HL-60/S4 treated with retinoic acid at 250 ng/mL for 4 days and 3 days (cell line): Measurements from ENCODE around the gene EHD2.
"Not testable (repeated sequence)": the region's sequence is repeated elsewhere in the genome, so short reads cannot be mapped to it uniquely, and the experiment has no call there.

Experiments used
- in situ Hi-C: fragments of 300-500 bp; cut with MboI; formaldehyde crosslinking; loops from 2 replicates; pipeline ENCODE4 v1.7.0; 2022; ENCODE audit warnings: low sequenced_read_pairs

EHD2 gene

DNA sequence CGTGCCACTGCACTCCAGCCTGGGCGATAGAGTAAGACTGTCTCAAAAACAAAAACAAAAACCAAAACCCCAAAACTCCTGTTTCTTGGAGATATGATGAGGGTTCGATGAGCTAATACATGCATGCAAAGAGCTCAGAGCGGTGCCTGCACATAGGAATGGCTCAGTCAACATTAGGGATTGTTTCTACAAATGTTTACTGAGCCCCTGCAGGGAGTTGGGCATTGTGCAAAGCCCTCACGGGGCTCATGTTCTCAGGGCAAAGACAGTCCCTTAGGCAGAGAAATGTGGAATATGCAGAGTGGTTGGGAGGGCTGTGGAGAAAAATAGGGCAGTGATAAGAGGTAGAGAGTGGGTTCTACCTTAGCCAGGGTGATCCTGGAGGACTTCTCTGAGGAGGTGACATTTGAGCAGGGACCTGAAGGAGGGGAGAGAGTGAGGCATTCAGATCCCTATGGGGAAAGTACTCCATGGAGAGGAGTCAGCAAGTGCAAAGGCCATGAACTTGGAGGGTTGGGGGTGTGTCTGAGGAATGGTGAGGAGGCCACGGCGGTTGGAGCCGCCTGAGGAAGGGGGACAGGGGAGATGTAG lies 1.5 kb upstream of the EHD2 start:
- in situ Hi-C loops, result loop anchor here (25.0 kb wide), 1 partner anchor 424 kb away; no protein-coding TSS in a partner anchor

DNA sequence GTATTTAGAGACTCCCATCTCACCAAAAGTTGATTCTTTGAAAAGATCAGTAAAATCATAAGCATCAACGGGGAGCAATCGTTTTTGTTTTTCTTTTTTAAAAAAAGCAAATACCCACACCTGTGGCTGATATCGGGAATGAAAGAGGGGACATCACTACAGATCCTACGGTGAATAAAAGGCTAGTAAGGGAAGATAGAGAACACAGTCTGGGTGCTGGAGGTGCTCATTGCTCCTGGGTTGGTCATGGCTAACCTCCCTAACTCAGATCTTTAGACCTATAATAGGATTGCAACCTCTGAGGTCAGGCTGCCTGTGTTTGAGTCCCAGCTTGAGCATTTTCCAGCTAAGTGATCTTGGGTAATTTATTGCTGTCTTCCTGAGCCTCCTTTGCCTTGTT lies 1.1 kb downstream of the EHD2 start:
- in situ Hi-C loops, result loop anchor here (25.0 kb wide), 1 partner anchor 427 kb away; no protein-coding TSS in a partner anchor

DNA sequence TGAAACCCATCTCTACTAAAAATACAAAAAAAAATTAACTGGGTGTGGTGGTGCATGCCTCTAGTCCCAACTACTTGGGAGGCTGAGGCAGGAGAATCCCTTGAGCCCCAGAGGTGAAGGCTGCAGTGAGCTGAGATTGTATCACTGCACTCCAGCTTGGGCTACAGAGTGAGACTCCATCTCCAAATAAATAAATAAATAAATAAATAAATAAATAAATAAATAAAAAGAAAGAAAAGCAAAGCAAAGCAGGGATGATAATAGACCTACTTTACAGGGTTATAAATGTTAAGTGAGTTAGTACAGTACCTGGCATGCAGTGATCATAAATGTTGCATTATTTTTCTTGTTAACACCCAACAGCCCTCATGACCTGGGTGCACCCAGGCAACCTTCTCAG lies 1.6 kb downstream of the EHD2 start:
- in situ Hi-C loops, result loop anchor here (25.0 kb wide), 1 partner anchor 428 kb away; no protein-coding TSS in a partner anchor

DNA sequence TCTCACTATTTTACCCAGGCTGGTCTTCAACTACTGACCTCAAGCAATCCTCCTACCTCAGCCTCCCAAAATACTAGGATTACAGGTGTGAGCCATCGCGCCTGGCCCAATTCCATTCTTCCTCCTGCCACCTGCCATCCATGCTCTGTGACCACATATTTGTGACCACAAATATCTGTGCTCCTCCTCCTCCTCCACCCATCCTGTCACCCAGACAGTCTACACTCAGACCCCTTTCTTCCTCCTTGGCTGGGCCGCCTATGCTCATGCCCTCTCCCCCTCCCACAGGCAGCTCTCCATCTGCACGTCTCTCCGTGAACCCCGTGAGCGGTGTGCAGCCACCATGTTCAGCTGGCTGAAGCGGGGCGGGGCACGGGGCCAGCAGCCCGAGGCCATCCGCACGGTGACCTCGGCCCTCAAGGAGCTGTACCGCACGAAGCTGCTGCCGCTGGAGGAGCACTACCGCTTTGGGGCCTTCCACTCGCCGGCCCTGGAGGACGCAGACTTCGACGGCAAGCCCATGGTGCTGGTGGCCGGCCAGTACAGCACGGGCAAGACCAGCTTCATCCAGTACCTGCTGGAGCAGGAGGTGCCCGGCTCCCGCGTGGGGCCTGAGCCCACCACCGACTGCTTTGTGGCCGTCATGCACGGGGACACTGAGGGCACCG lies 3.2 kb downstream of the EHD2 start:
- in situ Hi-C loops, result loop anchor here (25.0 kb wide), 1 partner anchor 429 kb away; no protein-coding TSS in a partner anchor

DNA sequence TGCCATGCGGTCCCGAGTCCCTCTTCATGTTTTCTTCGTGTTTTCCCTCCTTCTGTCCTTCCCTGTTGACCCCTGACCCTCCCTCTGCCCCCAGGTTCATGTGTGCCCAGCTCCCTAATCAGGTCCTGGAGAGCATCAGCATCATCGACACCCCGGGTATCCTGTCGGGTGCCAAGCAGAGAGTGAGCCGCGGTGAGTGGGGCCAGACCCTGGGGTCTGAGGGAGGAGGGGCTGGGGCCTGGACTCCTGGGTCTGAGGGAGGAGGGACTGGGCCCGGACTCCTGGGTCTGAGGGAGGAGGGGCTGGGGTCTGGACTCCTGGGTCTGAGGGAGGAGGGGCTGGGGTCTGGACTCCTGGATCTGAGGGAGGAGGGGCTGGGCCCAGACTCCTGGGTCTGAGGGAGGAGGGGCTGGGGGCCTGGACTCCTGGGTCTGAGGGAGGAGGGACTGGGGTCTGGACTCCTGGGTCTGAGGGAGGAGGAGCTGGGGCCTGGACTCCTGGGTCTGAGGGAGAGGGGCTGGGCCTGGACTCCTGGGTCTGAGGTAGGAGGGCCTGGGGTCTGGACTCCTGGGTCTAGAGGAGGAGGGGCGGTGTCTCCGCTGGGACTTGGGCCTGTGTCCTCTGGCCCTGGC lies 5.3 kb downstream of the EHD2 start:
- in situ Hi-C loops, result loop anchor here (25.0 kb wide), 1 partner anchor 431 kb away; no protein-coding TSS in a partner anchor

DNA sequence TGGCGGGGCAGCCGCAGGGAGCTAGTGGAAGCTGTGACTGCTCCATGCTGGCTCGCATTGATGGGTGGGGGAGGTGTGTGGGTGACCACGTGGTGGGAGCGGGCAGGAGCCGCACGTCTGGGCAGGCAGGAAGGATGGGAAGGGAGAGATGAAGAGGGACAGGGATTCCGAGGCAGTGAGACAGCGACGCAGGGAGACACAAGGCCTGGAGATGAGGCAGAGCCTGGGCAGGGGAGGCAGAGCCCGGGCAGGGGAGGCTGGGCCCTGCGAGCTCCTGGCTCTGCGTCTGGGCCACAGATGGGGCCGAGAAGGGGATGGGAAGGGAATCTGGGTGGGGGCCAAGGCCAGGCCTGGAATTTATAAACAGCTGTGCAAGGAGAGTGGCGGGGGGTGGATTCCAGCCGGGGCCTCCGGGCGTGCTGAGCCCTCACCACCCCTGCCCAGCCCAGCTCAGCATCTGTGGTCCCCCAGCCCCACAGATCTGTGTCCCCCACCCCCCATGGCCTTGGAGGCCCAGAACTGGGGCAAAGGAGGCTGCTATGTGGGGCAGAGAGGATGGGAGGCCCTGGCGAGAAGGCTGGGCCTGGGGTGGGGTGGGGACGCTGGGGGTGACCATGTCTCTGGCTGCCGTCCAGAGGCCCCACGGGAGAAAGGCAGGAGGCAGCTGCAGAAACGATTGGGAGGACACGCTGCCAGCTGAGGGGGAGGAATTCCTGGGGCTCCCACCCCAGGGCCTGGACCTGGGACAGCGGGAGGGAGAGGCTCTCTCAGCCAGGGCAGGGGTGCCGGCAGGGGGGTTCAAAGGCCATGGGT lies 6.0 kb downstream of the EHD2 start:
- in situ Hi-C loops, result loop anchor here (25.0 kb wide), 1 partner anchor 432 kb away; no protein-coding TSS in a partner anchor

DNA sequence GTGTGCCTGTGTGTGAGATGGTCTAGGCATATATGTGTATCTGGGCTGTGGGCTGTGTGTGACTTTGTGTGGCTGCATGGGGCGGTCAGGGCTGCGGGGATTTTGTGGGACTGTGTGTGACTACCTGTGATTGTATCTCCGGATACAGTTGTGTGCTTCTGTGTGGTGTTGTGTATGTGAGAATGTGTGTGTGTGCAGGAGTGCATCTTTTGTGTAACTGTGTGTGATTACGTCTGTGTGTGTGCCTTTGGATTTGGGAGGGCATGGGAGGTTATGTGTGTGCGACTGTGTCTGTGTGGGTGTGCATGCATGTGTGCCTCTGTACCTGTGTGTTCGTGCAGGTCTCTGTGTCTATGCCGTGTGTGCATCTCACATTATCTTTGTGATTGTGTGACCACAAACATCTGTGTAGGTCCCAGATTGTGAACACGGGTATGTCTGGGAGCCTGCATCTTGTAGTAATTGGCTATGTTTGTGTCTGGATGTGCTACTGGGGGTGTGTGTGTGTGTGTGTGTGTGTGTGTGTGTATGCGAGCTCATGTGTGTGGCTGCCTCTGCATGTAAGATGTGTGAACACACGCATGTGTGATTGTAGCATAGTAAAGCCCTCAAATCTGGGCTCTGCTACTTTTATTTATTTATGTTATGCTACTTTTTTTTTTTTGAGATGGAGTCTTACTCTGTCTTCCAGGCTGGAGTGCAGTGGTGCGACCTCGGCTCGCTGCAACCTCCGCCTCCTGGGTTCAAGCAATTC lies 7.6 kb downstream of the EHD2 start:
- in situ Hi-C loops, result loop anchor here (25.0 kb wide), 1 partner anchor 434 kb away; no protein-coding TSS in a partner anchor

DNA sequence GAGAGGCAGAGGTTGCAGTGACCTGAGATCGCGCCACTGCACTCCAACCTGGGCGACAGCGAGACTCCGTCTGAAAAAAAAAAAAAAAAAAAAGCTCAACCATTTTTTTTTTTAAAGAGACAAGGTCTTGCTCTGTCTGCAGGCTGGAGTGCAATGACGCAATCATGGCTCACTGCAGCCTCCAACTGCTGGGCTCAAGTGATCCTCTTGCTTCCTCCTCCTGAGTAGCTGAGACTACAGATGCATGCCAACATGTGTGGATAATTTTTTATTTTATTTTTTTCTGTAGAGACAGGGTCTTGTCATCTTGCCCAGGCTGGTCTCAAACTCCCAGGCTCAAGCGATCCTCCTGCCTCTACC lies 10.3 kb downstream of the EHD2 start:
- in situ Hi-C loops, result loop anchor here (25.0 kb wide), 1 partner anchor 436 kb away; no protein-coding TSS in a partner anchor

DNA sequence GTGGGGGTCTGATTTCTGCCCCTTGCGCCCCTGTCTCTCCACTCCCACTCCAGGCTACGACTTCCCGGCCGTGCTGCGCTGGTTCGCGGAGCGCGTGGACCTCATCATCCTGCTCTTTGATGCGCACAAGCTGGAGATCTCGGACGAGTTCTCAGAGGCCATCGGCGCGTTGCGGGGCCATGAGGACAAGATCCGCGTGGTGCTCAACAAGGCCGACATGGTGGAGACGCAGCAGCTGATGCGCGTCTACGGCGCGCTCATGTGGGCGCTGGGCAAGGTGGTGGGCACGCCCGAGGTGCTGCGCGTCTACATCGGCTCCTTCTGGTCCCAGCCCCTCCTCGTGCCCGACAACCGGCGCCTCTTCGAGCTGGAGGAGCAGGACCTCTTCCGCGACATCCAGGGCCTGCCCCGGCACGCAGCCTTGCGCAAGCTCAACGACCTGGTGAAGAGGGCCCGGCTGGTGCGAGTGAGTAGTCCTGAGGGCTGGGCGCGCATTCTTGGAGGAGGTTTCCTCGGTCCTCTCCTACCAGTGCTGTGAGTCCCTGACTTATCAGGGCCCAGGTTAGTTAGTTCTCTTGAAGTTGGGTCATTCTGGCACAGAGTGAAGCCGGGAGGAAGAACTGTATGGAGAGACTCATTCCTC lies 12.7 kb downstream of the EHD2 start:
- in situ Hi-C loops, result no loop called here

DNA sequence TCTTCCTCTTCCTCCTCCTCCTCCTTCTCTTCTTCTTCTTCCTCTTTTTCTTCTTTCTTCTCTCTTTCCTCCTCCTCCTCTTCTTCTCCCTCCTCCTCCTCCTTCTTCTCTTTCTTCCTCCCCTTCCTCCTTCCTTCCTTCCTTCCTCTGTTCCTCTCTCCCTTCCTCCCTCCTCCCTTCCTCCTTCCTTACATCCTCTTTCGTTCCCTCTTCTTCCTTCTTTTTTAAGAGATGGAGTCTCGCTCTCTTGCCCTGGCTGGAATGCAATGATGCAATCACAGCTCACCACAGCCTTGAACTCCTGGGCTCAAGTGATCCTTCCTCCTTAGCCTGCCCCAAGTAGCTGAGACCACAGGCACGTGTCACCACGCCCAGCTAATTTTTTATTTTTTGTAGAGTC lies 13.2 kb downstream of the EHD2 start:
- in situ Hi-C loops, result no loop called here

DNA sequence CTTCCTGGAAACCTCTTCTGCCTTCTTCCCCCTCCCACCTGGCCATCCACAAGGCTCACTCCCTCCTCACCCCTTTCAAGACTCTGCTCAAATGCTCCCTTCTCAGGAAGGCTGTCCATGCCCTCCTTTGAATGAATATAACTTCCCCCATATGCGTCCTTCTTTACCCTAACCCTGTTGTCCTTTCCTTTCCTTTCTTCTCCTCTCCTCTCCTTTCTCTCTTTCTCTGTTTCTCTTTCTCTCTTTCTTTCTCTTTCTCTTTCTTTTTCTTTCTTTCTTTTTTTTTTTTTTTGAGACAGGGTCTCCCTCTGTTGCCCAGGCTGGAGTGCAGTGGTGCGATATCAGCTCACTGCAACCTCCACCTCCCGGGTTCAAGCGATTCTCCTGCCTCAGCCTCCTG lies 15.1 kb downstream of the EHD2 start:
- in situ Hi-C loops, result not testable (repeated sequence)

DNA sequence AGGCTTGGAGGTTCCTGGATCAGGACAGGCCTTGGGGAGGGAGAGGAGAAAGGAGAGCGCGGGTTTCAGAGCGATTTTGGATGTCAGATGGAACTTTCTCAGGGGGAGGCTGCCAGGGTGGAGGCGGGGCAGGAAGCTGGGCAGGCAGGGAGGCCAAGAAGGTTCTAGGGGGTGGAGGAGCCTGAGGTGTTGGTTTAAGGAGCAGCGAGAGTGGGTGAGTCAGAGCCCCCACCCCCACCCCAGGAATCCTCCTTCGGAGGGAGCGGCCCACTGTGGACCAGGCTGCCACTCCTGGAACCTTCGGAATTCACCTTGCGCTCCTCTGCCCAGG lies 16.2 kb downstream of the EHD2 start:
- in situ Hi-C loops, result no loop called here

DNA sequence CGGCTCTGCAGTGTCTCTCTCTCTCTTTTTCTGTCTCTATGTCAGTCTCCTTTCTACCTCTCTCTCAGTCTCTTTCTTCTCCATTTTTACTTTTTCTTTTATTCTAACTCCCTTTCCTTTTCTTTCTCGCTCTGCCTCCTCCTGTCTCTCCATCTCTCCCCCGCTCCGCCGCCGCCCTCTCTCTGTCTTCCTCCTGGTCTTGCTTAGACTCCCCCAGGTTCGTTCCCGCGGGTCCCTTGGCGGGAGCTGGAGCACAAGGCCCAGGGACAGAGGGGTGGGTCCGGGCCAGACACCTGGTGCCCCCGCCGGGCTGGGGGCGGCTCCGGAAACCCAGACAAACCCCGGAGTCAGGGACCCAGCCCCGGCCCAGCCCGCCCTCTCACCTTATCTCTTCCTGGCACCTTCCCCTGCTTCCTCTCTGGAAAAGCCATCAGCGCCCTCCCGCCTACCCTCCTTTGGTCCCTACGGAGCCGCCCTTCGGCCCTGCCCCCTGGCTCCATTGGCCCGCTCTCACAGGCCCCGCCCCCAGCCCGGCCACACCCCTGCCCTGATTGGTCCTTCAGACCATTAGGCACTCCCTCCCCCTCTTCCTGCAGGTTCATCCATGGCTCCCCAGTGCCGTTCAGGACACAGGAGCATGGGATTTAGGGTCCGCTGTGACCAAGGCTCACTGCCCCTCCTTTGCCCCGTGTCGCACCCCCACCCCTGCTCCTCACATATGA lies 16.7 kb downstream of the EHD2 start:
- in situ Hi-C loops, result no loop called here

DNA sequence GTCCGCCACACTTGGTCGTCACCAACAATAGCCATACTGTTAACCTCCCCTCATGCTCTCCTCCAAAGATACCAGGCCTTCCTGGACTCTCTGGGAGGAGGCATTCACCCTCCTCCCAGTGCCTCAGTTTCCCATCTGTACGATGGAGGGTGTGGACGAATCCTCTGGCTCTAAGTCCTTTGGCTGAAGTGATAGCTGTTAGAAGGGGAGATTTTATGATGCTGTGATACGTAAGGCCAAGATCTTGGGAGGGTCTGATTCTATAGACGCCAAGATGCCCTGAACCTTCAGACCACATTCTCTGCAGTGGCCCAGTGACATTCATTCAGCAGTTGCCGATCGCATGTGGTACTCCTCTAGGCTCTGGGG lies 17.3 kb downstream of the EHD2 start:
- in situ Hi-C loops, result no loop called here

DNA sequence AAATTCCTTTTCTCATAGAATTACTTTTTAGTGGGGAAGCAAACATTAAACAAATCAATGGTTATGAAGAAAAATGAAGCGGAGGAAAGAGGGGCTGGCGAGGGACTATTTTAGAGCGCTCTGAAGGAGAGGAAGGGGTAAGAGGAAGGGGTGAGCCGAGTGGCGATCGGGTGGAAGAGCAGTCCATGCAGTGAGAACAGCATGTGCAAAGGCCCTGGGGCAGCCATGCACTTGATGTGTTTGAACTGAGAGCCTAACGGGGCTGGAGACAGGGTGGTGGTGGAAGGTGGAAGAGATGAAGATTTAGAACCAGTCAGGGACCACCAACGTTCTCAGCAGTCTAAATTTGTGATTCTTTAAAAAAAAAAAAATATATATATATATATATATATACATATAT lies 17.7 kb downstream of the EHD2 start:
- in situ Hi-C loops, result no loop called here

DNA sequence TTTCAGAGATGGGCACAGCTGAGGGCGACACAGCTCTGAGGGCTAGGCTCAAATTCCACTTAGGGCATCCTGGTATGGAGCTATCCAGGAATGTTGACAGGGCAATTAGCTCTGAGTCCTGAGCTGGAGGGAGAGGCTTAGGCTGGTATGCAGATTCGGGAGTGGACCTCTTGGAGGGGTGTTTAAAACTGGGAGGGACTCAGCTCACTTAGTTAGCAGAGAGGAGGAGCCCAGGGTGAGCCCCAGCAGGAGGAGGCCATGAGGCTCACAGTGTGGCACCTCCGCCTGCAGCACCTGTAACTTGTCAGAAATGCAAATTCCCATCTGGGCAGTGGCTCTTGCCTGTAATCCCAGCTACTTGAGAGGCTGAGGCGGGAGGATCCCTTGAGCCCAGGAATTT lies 21.9 kb downstream of the EHD2 start:
- in situ Hi-C loops, result no loop called here

DNA sequence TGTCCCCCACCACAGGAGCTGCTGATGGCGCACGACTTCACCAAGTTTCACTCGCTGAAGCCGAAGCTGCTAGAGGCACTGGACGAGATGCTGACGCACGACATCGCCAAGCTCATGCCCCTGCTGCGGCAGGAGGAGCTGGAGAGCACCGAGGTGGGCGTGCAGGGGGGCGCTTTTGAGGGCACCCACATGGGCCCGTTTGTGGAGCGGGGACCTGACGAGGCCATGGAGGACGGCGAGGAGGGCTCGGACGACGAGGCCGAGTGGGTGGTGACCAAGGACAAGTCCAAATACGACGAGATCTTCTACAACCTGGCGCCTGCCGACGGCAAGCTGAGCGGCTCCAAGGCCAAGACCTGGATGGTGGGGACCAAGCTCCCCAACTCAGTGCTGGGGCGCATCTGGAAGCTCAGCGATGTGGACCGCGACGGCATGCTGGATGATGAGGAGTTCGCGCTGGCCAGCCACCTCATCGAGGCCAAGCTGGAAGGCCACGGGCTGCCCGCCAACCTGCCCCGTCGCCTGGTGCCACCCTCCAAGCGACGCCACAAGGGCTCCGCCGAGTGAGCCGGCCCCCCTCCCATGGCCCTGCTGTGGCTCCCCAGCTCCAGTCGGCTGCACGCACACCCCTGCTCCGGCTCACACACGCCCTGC lies 27.8 kb downstream of the EHD2 start:
- in situ Hi-C loops, result no loop called here

DNA sequence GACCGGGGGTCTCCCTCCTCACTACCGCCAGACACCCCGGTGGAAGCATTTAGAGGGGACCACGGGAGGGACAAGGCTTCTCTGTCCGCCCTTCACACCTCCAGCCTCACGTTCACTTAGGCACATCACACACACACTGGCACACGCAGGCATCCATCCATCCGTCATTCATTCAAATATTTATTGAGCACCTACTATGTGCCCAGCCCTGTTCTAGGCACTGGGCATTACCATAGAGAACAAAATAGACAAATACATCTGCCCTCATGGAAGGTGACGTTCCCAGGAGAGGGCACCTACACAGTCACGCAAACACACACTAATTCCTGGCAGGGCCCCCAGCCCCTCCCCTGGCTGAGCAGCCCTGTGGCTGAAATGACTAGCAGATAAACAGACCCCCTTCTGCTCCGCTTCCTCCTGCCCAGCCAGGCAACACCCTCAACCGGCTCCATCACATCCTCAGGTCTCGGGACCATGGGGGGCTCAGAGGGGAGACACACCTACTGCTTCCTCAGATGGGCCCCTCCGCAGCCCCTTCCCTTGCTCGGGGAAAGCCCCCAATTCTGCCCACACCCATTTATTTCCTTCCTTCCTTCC lies 28.4 kb downstream of the EHD2 start:
- in situ Hi-C loops, result no loop called here

DNA sequence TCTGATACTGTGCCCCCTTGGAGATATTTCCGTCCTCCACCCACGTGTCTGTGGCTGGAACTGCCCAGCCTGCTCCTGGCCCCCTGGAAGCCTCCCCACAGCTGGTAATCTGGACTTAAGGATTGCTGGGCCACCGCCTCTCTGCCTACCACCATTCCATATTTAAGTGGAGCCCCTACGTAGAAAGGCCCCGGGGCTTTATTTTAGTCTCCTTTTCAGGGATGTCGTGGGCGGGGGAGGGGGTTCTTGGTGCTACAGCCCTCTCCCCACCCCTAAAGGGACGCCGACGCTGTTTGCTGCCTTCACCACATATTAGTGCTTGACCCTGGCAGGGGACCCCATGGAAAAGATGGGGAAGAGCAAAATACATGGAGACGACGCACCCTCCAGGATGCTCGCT lies 29.4 kb downstream of the EHD2 start:
- in situ Hi-C loops, result no loop called here
